Hepatocyte (in vitro differentiated cells): Measurements from ENCODE around the gene KIAA1671. TPM values are rescaled to one million over a fixed set of nuclear protein-coding genes. Genes with fewer than 3 reads are reported as not detected.
"Not testable (repeated sequence)": the region's sequence is repeated elsewhere in the genome, so short reads cannot be mapped to it uniquely, and the experiment has no call there.

ENCODE experiments used
- DNase-seq: peaks from one replicate; pipeline ENCODE4 v3.0.0-alpha.2; 2016; ENCODE audit warnings: low spot score
- H2AFZ ChIP-seq: fragments of 200-600 bp; sonication (generic); 2 replicates; pipeline ENCODE4 v1.6.0; 2016; ENCODE audit warnings: antibody characterized with exemption, mild to moderate bottlenecking
- H3K27ac ChIP-seq: fragments of 200-600 bp; sonication (generic); 2 replicates; pipeline ENCODE4 v1.5.1; 2016; ENCODE audit warnings: mild to moderate bottlenecking
- H3K27me3 ChIP-seq: fragments of 200-600 bp; sonication (generic); 2 replicates; pipeline ENCODE4 v1.6.1; 2016
- H3K36me3 ChIP-seq: fragments of 200-600 bp; sonication (generic); replicated peaks from 2 replicates; pipeline ENCODE4 v1.5.1; 2016; ENCODE audit warnings: low read depth; ENCODE audit not compliant: insufficient read depth
- H3K4me1 ChIP-seq: fragments of 200-600 bp; sonication (generic); 2 replicates; pipeline ENCODE4 v1.5.1; 2016; ENCODE audit warnings: mild to moderate bottlenecking, moderate library complexity; ENCODE audit not compliant: insufficient read depth
- H3K4me2 ChIP-seq: fragments of 200-600 bp; sonication (generic); 2 replicates; pipeline ENCODE4 v1.6.0; 2016
- H3K4me3 ChIP-seq: fragments of 200-600 bp; sonication (generic); 2 replicates; pipeline ENCODE4 v1.5.1; 2016; ENCODE audit warnings: mild to moderate bottlenecking
- H3K79me2 ChIP-seq: fragments of 200-600 bp; sonication (generic); 2 replicates; pipeline ENCODE4 v1.6.0; 2017; ENCODE audit warnings: mild to moderate bottlenecking
- H3K9me2 ChIP-seq: fragments of 200-600 bp; sonication (generic); replicated peaks from 2 replicates; pipeline ENCODE4 v1.6.0; 2017; ENCODE audit warnings: mild to moderate bottlenecking; ENCODE audit not compliant: insufficient read depth
- H3K9me3 ChIP-seq: fragments of 200-600 bp; sonication (generic); 2 replicates; pipeline ENCODE4 v1.5.1; 2016; ENCODE audit warnings: low read depth, mild to moderate bottlenecking
- H4K20me1 ChIP-seq: fragments of 200-600 bp; sonication (generic); 2 replicates; pipeline ENCODE4 v1.6.0; 2016; ENCODE audit warnings: mild to moderate bottlenecking; ENCODE audit not compliant: insufficient read depth, poor library complexity, severe bottlenecking
- CTCF ChIP-seq: fragments of 200-600 bp; sonication (generic); IDR thresholded peaks from 2 replicates; pipeline ENCODE4 v1.5.1; 2016; ENCODE audit warnings: antibody characterized with exemption, mild to moderate bottlenecking; ENCODE audit not compliant: poor library complexity
- EZH2 ChIP-seq: fragments of 200-600 bp; sonication (generic); IDR thresholded peaks from 2 replicates; pipeline ENCODE4 v1.6.1; 2016; ENCODE audit warnings: antibody characterized with exemption, mild to moderate bottlenecking, borderline replicate concordance
- EZH2phosphoT487 ChIP-seq: fragments of 200-600 bp; sonication (generic); IDR thresholded peaks from one replicate; pipeline ENCODE4 v1.6.1; 2018; ENCODE audit warnings: antibody characterized with exemption, mild to moderate bottlenecking, low read depth, moderate library complexity; ENCODE audit not compliant: unreplicated experiment, severe bottlenecking
- WGBS: methylation state at CpG from one replicate; pipeline ENCODE4 v1.1.6; 2016; ENCODE audit warnings: low lambda C conversion rate; ENCODE audit errors: missing lambda C conversion rate; 5-methylcytosine and 5-hydroxymethylcytosine counted together
- polyA plus RNA-seq: library from polyadenylated mRNA; unstranded; fragments of >200 nt; fragmentation: Nextera tagmentation; extraction: Ambion mirVana; gene quantifications from 2 replicates; pipeline ENCODE4 v1.2.1, GENCODE V29; 2016
- total RNA-seq: library from RNA; depleted of rRNA; stranded (reverse); fragments of >200 nt; gene quantifications from 2 replicates; pipeline ENCODE4 v1.2.3, GENCODE V29; 2014

Gene KIAA1671
- total RNA-seq (24.1 and 26.5 TPM in 2 replicates), polyA plus RNA-seq (7.0 and 8.1 TPM in 2 replicates)

- Histone ChIP-seq H3K4me2 (peak within 1 kb of the TSS; percentile 99), H3K4me3 (peak within 1 kb of the TSS; percentile 89), H3K9me2 (no peaks in the 10 kb centered on the region), H4K20me1 (no peaks in the 10 kb centered on the region), H3K36me3 (no peaks in the 10 kb centered on the region), H3K27ac (peak within 1 kb of the TSS; percentile 94), H3K27me3 (no peaks in the 10 kb centered on the region), H2AFZ (peak within 1 kb of the TSS; percentile 96), H3K4me1 (peaks cover 12% of the 10 kb centered on the region), H3K9me3 (no peaks in the 10 kb centered on the region), H3K79me2 (peaks cover 32% of the 10 kb centered on the region)
- DNase-seq: peak; percentile 95
- 3% methylated on average over 42 of the region's 71 CpGs for WGBS
- peak; percentile 100 for TF ChIP-seq CTCF
- no peak for TF ChIP-seq EZH2
Measured at GRCh38 chr22:24951942-24952836, at the start of gene KIAA1671. Gene KIAA1671 (plus strand): TSS chr22:24952716. CDS start chr22:25028000, 75,284 bp downstream.

- H4K20me1 ChIP-seq: no peaks in the 10 kb centered on the region
- no peak for DNase-seq
- H2AFZ ChIP-seq: no peak overlapping the region
- H3K4me2 ChIP-seq: no peak overlapping the region
- WGBS: 50% methylated on average over 1 of the region's 1 CpG
- H3K4me3 ChIP-seq: no peak overlapping the region
- H3K9me3 ChIP-seq: peaks cover 8% of the 10 kb centered on the region
- TF ChIP-seq EZH2phosphoT487 (no peak), EZH2 (no peak)
- H3K27ac ChIP-seq: no peak overlapping the region
- no peaks in the 10 kb centered on the region for H3K36me3 ChIP-seq
- H3K9me2 ChIP-seq: no peaks in the 10 kb centered on the region
- H3K4me1 ChIP-seq: no peaks in the 10 kb centered on the region
- no peaks in the 10 kb centered on the region for H3K79me2 ChIP-seq
- no peaks in the 10 kb centered on the region for H3K27me3 ChIP-seq
Measured at GRCh38 chr22:24905909-24906308, 46.6 kb upstream of the KIAA1671 start.

GRCh38 chr22:24907101-24907500 lies 45.4 kb upstream of the KIAA1671 start:
- H4K20me1 ChIP-seq, H3K4me3 ChIP-seq, H3K79me2 ChIP-seq, H3K27me3 ChIP-seq, H3K36me3 ChIP-seq, DNase-seq, H3K4me2 ChIP-seq, H3K4me1 ChIP-seq, H2AFZ ChIP-seq, H3K9me2 ChIP-seq, H3K27ac ChIP-seq, H3K9me3 ChIP-seq: not testable (repeated sequence)
- WGBS: 96% methylated on average over 3 of the region's 3 CpGs

- Histone ChIP-seq H3K79me2 (no peaks in the 10 kb centered on the region), H3K4me1 (no peaks in the 10 kb centered on the region), H3K27me3 (no peaks in the 10 kb centered on the region), H3K36me3 (no peaks in the 10 kb centered on the region), H3K4me3 (no peak overlapping the region), H4K20me1 (no peaks in the 10 kb centered on the region), H3K9me3 (no peaks in the 10 kb centered on the region), H3K27ac (no peak overlapping the region), H3K9me2 (no peaks in the 10 kb centered on the region), H2AFZ (no peak overlapping the region), H3K4me2 (no peak overlapping the region)
- no peak for TF ChIP-seq EZH2
- TF ChIP-seq CTCF: no peak
- no peak for TF ChIP-seq EZH2phosphoT487
- no peak for DNase-seq
- WGBS: 94% methylated on average over 4 of the region's 4 CpGs
Measured at GRCh38 chr22:24920029-24920428, 32.5 kb upstream of the KIAA1671 start.
